Type B pancreatic cell (in vitro differentiated cells): ENCODE measurements around the gene LTV1. TPM values are rescaled to one million over a fixed set of nuclear protein-coding genes. Genes with fewer than 3 reads are reported as not detected.

ENCODE experiments used
- DNase-seq: peaks from one replicate; pipeline ENCODE4 v3.0.0; 2021; ENCODE audit warnings: mixed read lengths; ENCODE audit not compliant: unreplicated experiment; ENCODE audit errors: extremely low spot score
- H3K27ac Mint-ChIP-seq: 2 replicates; pipeline ENCODE4 v1.8.0; 2021; ENCODE audit warnings: mild to moderate bottlenecking, mixed read lengths
- H3K27me3 Mint-ChIP-seq: 2 replicates; pipeline ENCODE4 v1.8.0; 2021; ENCODE audit warnings: mixed read lengths
- H3K36me3 Mint-ChIP-seq: 2 replicates; pipeline ENCODE4 v1.8.0; 2021; ENCODE audit warnings: mixed read lengths
- H3K4me1 Mint-ChIP-seq: one replicate; pipeline ENCODE4 v1.8.0; 2021; ENCODE audit warnings: mixed read lengths; ENCODE audit not compliant: unreplicated experiment
- H3K4me3 Mint-ChIP-seq: 2 replicates; pipeline ENCODE4 v1.8.0; 2021; ENCODE audit warnings: mild to moderate bottlenecking, mixed read lengths
- H3K9me3 Mint-ChIP-seq: 2 replicates; pipeline ENCODE4 v1.8.0; 2021; ENCODE audit warnings: mixed read lengths
- total RNA-seq: library from RNA; stranded (reverse); gene quantifications from 2 replicates; pipeline ENCODE4 v1.2.1, GENCODE V29; 2021; ENCODE audit warnings: low replicate concordance
- TF ChIP-seq, protein P1 (sequence below): fragments of 200-600 bp; sonication (generic); conservative IDR thresholded peaks from 2 replicates; pipeline ENCODE4 v1.5.0; 2021; ENCODE audit warnings: antibody characterized with exemption, mild to moderate bottlenecking

Gene LTV1
- total RNA-seq, 1 donor from 2014 or later: 24.2 TPM

DNA sequence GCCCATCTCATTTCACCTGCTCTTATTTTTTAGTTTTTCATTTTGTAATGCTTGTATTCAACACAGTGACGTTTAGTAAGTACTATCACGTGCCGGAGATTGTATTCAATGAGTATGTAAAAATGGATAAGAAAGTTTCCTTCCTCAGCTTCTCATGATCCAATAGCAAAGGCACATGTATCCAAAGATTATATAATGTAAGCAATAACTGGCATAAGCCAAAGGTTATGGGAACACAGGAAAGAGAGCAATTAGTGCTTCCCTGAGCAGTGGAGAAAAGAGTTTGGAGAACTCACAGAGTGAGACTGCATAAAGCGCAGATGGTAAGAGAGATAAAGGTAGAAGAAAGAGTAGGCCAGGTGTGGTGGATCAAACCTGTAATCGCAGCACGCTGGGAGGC is 21.8 kb upstream of the LTV1 start:
- no peak for DNase-seq
- H3K9me3 Mint-ChIP-seq: no peaks in the 10 kb centered on the region
- H3K36me3 Mint-ChIP-seq: peaks cover 5% of the 10 kb centered on the region
- no peaks in the 10 kb centered on the region for H3K27me3 Mint-ChIP-seq
- peaks cover 5% of the 10 kb centered on the region for H3K4me1 Mint-ChIP-seq
- TF ChIP-seq, protein P1, sequence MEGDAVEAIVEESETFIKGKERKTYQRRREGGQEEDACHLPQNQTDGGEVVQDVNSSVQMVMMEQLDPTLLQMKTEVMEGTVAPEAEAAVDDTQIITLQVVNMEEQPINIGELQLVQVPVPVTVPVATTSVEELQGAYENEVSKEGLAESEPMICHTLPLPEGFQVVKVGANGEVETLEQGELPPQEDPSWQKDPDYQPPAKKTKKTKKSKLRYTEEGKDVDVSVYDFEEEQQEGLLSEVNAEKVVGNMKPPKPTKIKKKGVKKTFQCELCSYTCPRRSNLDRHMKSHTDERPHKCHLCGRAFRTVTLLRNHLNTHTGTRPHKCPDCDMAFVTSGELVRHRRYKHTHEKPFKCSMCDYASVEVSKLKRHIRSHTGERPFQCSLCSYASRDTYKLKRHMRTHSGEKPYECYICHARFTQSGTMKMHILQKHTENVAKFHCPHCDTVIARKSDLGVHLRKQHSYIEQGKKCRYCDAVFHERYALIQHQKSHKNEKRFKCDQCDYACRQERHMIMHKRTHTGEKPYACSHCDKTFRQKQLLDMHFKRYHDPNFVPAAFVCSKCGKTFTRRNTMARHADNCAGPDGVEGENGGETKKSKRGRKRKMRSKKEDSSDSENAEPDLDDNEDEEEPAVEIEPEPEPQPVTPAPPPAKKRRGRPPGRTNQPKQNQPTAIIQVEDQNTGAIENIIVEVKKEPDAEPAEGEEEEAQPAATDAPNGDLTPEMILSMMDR: no peak
- no peak overlapping the region for H3K27ac Mint-ChIP-seq
- no peak overlapping the region for H3K4me3 Mint-ChIP-seq

DNA sequence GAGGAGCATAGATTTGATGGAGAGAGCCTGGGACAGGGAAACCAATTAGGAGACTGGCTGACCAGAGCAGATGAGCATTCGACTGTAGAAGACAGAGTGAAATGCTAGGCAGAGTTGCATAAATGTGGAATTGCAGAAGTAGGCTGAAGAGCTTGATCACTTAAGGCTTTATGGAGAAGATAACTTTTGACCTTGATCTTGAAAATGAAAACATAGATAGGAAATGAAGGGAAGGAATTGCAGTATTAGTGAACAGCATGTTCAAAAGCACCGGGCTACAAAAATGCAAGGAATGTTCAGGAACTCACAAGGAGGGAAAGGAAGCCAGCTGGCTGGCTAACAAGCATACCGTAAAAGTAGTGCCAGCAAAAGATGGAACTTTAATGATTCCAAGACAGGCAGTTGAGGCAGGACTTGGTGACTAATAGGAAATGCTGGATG is 20.5 kb upstream of the LTV1 start:
- Mint-ChIP-seq H3K27ac (no peak overlapping the region), H3K4me3 (no peak overlapping the region), H3K27me3 (no peaks in the 10 kb centered on the region), H3K36me3 (peaks cover 1% of the 10 kb centered on the region), H3K9me3 (no peaks in the 10 kb centered on the region), H3K4me1 (peaks cover 5% of the 10 kb centered on the region)
- DNase-seq: no peak
- TF ChIP-seq, protein P1: no peak

GRCh38 chr6:143823548-143823947 is 19.6 kb upstream of the LTV1 start:
- H3K27ac Mint-ChIP-seq: no peak overlapping the region

DNA sequence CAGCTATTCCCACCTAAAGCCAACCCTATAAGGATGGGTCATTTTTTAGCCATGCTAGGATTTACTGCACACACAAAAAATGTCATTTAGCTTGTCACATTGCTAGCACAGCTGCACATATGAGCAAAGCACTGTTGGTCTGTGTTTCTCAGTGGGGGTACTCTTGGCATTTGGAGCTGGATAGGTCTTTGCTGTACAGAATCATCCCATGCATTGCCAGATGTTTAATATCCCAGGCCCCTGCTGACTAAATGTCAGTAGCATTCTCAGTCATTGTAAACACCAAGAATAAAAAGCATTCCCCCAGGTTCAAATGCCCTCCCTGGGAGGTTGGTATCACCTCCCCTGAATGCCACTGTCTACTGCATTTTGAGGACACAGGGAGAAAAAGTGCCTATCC is 14.6 kb upstream of the LTV1 start:
- Mint-ChIP-seq H3K27ac (no peak overlapping the region), H3K36me3 (no peaks in the 10 kb centered on the region), H3K4me1 (no peaks in the 10 kb centered on the region), H3K9me3 (no peaks in the 10 kb centered on the region), H3K4me3 (no peak overlapping the region), H3K27me3 (no peaks in the 10 kb centered on the region)
- TF ChIP-seq, protein P1: no peak
- no peak for DNase-seq

More at GRCh38 chr6:143823548-143823947, 19.6 kb upstream of the LTV1 start:
- Mint-ChIP-seq H3K36me3 (no peaks in the 10 kb centered on the region), H3K4me3 (no peak overlapping the region), H3K9me3 (no peaks in the 10 kb centered on the region), H3K4me1 (peaks cover 5% of the 10 kb centered on the region), H3K27me3 (no peaks in the 10 kb centered on the region)
- TF ChIP-seq, protein P1: no peak
- no peak for DNase-seq

DNA sequence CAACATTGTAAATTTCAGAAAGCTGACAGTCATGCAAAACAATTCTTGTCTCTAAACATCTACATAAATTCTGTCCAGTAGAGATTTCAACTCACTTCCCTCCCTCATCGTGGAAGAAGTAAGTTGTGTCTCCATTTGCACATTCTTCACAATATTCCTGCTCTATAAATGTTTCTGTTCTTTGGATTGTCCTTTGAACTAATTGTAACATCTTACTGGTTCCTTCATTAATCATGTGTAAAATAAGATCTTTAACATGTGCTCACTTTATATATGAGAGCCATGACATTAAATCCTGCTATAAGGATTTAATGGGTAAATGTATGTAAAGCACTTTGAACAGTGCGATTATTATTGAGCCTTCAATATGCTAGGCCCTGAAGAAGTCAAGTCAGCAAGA is 7.0 kb upstream of the LTV1 start:
- TF ChIP-seq, protein P1: no peak
- Mint-ChIP-seq H3K9me3 (no peaks in the 10 kb centered on the region), H3K4me3 (no peak overlapping the region), H3K27me3 (no peaks in the 10 kb centered on the region), H3K4me1 (peaks cover 3% of the 10 kb centered on the region), H3K36me3 (no peaks in the 10 kb centered on the region), H3K27ac (no peak overlapping the region)
- no peak for DNase-seq

DNA sequence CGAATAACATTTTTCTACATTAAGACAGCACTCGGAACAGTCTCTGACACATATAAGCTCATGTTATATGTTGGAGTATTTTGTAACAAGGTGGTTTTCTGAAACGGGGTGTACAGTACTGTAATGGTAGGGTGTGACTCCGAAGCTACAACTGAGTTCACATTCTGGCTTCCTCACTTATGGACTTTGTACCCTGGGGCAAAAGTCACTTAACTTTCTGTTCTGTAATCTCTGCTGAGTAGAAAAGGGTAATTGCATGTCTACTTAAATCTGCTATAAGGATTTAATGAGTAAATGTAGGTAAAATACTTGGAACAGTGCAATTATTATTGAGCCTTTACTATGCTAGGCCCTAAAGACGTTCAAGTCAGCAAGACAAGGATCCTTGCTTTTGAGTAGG is 4.7 kb upstream of the LTV1 start:
- no peaks in the 10 kb centered on the region for H3K9me3 Mint-ChIP-seq
- no peak for DNase-seq
- H3K4me3 Mint-ChIP-seq: no peak overlapping the region
- TF ChIP-seq, protein P1: no peak
- H3K27me3 Mint-ChIP-seq: no peaks in the 10 kb centered on the region
- H3K4me1 Mint-ChIP-seq: peaks cover 7% of the 10 kb centered on the region
- H3K27ac Mint-ChIP-seq: no peak overlapping the region
- H3K36me3 Mint-ChIP-seq: no peaks in the 10 kb centered on the region
